Calu3 (cell line): ENCODE measurements around the gene SEMA6B. TPM values are rescaled to one million over a fixed set of nuclear protein-coding genes. Genes with fewer than 3 reads are reported as not detected.

Experiments
- BruUV-seq: library from RNA; stranded (reverse); fragments of 400-500 nt; replicated peaks from 2 replicates; lab custom pipeline; 2021; lab: Mats Ljungman, UMichigan
- CTCF ChIA-PET: fragments of 300-600 bp; sonication (Branson Sonifier 250); formaldehyde crosslinking; loops from one replicate; lab custom pipeline; 2022; ENCODE audit warnings: antibody characterized with exemption; lab: Charles Lee
- DNase-seq: peaks from one replicate; pipeline ENCODE4 v3.0.0; 2022
- H3K27ac Mint-ChIP-seq: one replicate; pipeline ENCODE4 v1.8.0; 2022; ENCODE audit warnings: mixed read lengths; ENCODE audit not compliant: unreplicated experiment
- H3K27me3 Mint-ChIP-seq: one replicate; pipeline ENCODE4 v1.8.0; 2022; ENCODE audit warnings: mixed read lengths; ENCODE audit not compliant: unreplicated experiment
- H3K36me3 Mint-ChIP-seq: one replicate; pipeline ENCODE4 v1.8.0; 2022; ENCODE audit warnings: mild to moderate bottlenecking, moderate library complexity, mixed read lengths; ENCODE audit not compliant: insufficient read depth, unreplicated experiment
- H3K4me1 Mint-ChIP-seq: one replicate; pipeline ENCODE4 v1.8.0; 2022; ENCODE audit warnings: mild to moderate bottlenecking, low read depth, mixed read lengths; ENCODE audit not compliant: unreplicated experiment
- H3K4me3 Mint-ChIP-seq: one replicate; pipeline ENCODE4 v1.8.0; 2022; ENCODE audit warnings: mild to moderate bottlenecking, low read depth, moderate library complexity, mixed read lengths; ENCODE audit not compliant: unreplicated experiment
- H3K9me3 Mint-ChIP-seq: one replicate; pipeline ENCODE4 v1.8.0; 2022; ENCODE audit warnings: low read depth, mixed read lengths; ENCODE audit not compliant: unreplicated experiment
- intact Hi-C: fragments of 100-400 bp; cut with micrococcal nuclease; formaldehyde crosslinking; loops from one replicate; pipeline ENCODE4 v1.10.0; 2022; ENCODE audit not compliant: unreplicated experiment
- total RNA-seq: library from RNA; stranded (reverse); gene quantifications from 2 replicates; pipeline ENCODE4 v1.2.3, GENCODE V29; 2022
- TF ChIP-seq, protein P1 (sequence below): fragments of 200-600 bp; IDR thresholded peaks from one replicate; pipeline ENCODE4 v1.8.0; 2022; ENCODE audit warnings: antibody characterized with exemption; ENCODE audit not compliant: unreplicated experiment

The SEMA6B gene
- total RNA-seq, 1 experiment from 2014 or later, result 0.21 TPM

- intact Hi-C loops, result no loop called here
- no peak overlapping the region for H3K4me3 Mint-ChIP-seq
- no TSS peak for BruUV-seq
- TF ChIP-seq, protein P1, sequence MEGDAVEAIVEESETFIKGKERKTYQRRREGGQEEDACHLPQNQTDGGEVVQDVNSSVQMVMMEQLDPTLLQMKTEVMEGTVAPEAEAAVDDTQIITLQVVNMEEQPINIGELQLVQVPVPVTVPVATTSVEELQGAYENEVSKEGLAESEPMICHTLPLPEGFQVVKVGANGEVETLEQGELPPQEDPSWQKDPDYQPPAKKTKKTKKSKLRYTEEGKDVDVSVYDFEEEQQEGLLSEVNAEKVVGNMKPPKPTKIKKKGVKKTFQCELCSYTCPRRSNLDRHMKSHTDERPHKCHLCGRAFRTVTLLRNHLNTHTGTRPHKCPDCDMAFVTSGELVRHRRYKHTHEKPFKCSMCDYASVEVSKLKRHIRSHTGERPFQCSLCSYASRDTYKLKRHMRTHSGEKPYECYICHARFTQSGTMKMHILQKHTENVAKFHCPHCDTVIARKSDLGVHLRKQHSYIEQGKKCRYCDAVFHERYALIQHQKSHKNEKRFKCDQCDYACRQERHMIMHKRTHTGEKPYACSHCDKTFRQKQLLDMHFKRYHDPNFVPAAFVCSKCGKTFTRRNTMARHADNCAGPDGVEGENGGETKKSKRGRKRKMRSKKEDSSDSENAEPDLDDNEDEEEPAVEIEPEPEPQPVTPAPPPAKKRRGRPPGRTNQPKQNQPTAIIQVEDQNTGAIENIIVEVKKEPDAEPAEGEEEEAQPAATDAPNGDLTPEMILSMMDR, result no peak
- no peaks in the 10 kb centered on the region for H3K9me3 Mint-ChIP-seq
- H3K36me3 Mint-ChIP-seq, result peaks cover 18% of the 10 kb centered on the region
- H3K4me1 Mint-ChIP-seq, result peaks cover 34% of the 10 kb centered on the region
- DNase-seq, result peak; percentile 61
- peak overlapping the region; percentile 25 for H3K27ac Mint-ChIP-seq
- peaks cover 22% of the 10 kb centered on the region for H3K27me3 Mint-ChIP-seq
- CTCF ChIA-PET, result interaction anchor here (0.6 to 0.7 kb wide), 3 partner anchors 21 to 50 kb away, joined by 3 to 11 read pairs (median 7); no protein-coding TSS in a partner anchor
Measured at GRCh38 chr19:4575267-4576015, 16.0 kb upstream of the SEMA6B start.

GRCh38 chr19:4573682-4574081 lies 14.2 kb upstream of the SEMA6B start:
- H3K4me3 Mint-ChIP-seq, result no peak overlapping the region
- peaks cover 29% of the 10 kb centered on the region for H3K4me1 Mint-ChIP-seq
- CTCF ChIA-PET, result no interaction called here
- no TSS peak for BruUV-seq
- TF ChIP-seq, protein P1, result no peak
- no peak overlapping the region for H3K27ac Mint-ChIP-seq
- peaks cover 6% of the 10 kb centered on the region for H3K27me3 Mint-ChIP-seq
- no peak for DNase-seq
- H3K36me3 Mint-ChIP-seq, result peaks cover 14% of the 10 kb centered on the region
- no peaks in the 10 kb centered on the region for H3K9me3 Mint-ChIP-seq
- intact Hi-C loops, result no loop called here

- H3K36me3 Mint-ChIP-seq, result peaks cover 16% of the 10 kb centered on the region
- intact Hi-C loops, result no loop called here
- no peak overlapping the region for H3K4me3 Mint-ChIP-seq
- H3K9me3 Mint-ChIP-seq, result no peaks in the 10 kb centered on the region
- CTCF ChIA-PET, result interaction anchor here (0.9 to 1.1 kb wide), 2 partner anchors 22 to 101 kb away, joined by 3 read pairs; no protein-coding TSS in a partner anchor
- BruUV-seq, result no TSS peak
- H3K27ac Mint-ChIP-seq, result no peak overlapping the region
- no peak for DNase-seq
- H3K27me3 Mint-ChIP-seq, result peaks cover 13% of the 10 kb centered on the region
- peaks cover 16% of the 10 kb centered on the region for H3K4me1 Mint-ChIP-seq
- TF ChIP-seq, protein P1, result no peak
Measured at GRCh38 chr19:4571305-4571917, 11.9 kb upstream of the SEMA6B start.

DNA sequence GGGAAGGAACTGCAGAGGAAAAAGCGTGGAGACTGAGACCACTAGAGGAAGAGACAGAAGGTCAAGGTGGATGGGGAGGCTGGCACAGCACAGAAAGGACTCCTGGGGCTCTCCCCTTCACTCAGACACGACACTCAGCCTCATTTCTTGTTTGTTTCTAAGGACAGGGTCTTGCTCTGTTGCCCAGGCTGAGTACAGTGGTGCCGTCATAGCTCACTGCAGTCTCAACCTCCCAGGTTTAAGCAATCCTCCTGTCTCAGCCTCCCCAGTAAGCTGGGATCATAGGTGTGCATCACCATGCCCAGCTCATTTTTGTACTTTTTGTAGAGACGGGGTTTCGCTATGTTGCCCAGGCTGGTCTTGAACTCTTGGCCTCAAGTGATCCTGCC lies 11.4 kb upstream of the SEMA6B start:
- intact Hi-C loops, result no loop called here
- CTCF ChIA-PET, result interaction anchor here (0.9 to 1.1 kb wide), 2 partner anchors 21 to 100 kb away, joined by 3 read pairs; no protein-coding TSS in a partner anchor
- Mint-ChIP-seq H3K9me3 (no peaks in the 10 kb centered on the region), H3K4me1 (peaks cover 11% of the 10 kb centered on the region), H3K27me3 (peaks cover 13% of the 10 kb centered on the region), H3K4me3 (no peak overlapping the region), H3K36me3 (peaks cover 12% of the 10 kb centered on the region), H3K27ac (no peak overlapping the region)
- TF ChIP-seq, protein P1, result no peak
- no peak for DNase-seq
- no TSS peak for BruUV-seq
